NB4 (cell line): Measurements from ENCODE around the gene MYADML2.

Experiments
- CTCF ChIP-seq: IDR thresholded peaks from one replicate; pipeline ENCODE4 v1.5.1; 2012; ENCODE audit warnings: low read depth, low read length
- POLR2A ChIP-seq: IDR thresholded peaks from 2 replicates; pipeline ENCODE4 v1.6.1; 2011; ENCODE audit warnings: mild to moderate bottlenecking; ENCODE audit not compliant: insufficient read length; ENCODE audit errors: extremely low read depth

DNA sequence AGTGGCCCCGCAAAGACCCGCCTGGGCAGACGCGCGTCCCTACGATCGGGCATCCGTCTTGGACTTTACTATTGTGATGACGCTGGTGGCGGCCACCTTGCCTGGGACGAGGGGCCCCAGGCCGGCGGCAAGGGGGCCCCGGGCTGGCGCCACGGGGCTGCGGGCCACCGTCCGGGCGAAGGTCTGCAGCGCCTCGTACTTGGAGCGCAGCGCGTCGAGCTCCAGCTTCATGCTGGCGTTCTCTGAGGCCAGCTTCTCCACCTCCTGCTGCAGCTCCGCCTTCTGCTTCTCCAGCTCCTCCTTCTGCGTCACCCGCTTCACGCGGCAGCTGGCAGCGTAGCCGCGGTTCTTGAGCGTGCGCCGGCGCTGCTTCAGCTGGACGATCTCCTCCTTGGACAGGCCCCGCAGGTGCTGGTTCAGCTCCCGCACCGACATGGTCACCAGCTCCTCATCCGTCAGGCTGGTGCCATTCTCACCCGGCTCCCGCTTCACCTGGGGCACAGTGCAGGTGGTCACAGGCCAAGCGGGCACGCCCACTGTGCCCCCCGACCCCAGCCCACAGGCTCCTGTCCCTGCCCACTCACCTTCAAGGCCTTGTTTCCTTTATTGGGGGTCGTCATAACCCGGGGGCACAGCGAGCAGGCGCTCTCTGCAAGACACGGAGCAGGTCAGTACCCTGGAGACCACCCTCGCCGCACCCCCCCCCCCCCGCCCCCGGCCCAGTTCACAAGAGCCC, 24.3 kb downstream of the MYADML2 start:
- TF ChIP-seq POLR2A = no peak
- TF ChIP-seq CTCF = no peak
